ENCODE results near the gene DLAT.

DNA sequence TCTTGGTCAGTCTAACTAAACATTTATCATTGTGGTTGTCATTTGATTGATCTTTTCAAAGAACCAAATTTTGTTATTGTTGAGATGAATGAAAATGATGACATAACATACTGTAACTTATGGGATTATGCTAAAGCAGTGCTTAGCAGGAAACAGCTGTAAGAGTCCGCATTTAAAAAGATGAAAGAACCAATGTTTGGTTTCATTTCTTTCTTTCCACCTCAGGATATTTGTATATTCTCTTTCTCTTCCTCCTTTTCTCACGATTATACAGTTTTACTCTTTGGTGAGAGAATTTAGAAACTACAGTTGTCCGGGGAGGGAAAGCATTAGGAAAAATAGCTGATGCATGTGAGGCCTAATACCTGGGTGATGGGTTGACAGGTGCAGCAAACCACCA, 25.5 kb downstream of the DLAT start:
- TF ChIP-seq POLR2A (IDR thresholded peaks at IDR 0.05; ENCODE audit: low read depth) (no peak), CTCF (IDR thresholded peaks at IDR 0.05) (no peak), EP300 (IDR thresholded peaks at IDR 0.05) (no peak), POLR2AphosphoS5 (IDR thresholded peaks at IDR 0.05) (no peak)

Data from esophagus muscularis mucosa (tissue), 4 donors.